Measurements from ENCODE around the gene ZNF337.

DNA sequence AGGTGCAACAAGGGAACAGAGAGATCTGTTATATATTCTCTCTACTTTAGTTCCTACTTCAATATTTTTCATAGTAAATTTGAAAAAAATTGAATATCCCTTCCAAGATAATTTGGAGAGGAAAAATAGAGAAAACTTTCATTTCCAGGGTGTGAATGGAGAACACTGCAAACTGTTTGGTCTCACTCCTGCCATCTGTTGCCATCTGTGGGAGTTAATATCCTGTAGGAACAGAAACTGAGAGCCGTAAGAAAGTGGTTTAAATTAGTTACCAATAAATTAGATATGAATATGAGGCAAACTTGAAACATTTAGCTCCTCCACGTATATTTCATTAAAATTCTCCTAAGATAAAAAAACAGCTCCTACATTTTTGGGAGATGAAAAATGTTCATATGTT lies 4.2 kb downstream of the ZNF337 start:
- TF ChIP-seq, protein P1, sequence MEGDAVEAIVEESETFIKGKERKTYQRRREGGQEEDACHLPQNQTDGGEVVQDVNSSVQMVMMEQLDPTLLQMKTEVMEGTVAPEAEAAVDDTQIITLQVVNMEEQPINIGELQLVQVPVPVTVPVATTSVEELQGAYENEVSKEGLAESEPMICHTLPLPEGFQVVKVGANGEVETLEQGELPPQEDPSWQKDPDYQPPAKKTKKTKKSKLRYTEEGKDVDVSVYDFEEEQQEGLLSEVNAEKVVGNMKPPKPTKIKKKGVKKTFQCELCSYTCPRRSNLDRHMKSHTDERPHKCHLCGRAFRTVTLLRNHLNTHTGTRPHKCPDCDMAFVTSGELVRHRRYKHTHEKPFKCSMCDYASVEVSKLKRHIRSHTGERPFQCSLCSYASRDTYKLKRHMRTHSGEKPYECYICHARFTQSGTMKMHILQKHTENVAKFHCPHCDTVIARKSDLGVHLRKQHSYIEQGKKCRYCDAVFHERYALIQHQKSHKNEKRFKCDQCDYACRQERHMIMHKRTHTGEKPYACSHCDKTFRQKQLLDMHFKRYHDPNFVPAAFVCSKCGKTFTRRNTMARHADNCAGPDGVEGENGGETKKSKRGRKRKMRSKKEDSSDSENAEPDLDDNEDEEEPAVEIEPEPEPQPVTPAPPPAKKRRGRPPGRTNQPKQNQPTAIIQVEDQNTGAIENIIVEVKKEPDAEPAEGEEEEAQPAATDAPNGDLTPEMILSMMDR (conservative IDR thresholded peaks at IDR 0.05 in 1 of 2, IDR thresholded peaks at IDR 0.05 in 1 of 2; ENCODE audit: low read depth in 1 of 2, low read length in 2 of 2): peak in 1 of 2 donors; percentile 17
- no peak for TF ChIP-seq EZH2 (IDR thresholded peaks at IDR 0.05; ENCODE audit: low read length, missing control alignments)
